KMS-11 (cell line): Measurements from ENCODE around the gene NTNG2.

Source experiments
- H2AFZ ChIP-seq: fragments of 200-600 bp; sonication (generic); 2 replicates; pipeline ENCODE4 v1.6.1; 2016; ENCODE audit warnings: antibody characterized with exemption, mixed run types, low read depth
- H3K27ac ChIP-seq: fragments of 200-600 bp; sonication (generic); 2 replicates; pipeline ENCODE4 v1.6.1; 2016; ENCODE audit warnings: mild to moderate bottlenecking, mixed run types
- H3K27me3 ChIP-seq: fragments of 200-600 bp; sonication (generic); 2 replicates; pipeline ENCODE4 v1.6.1; 2017; ENCODE audit warnings: mild to moderate bottlenecking, low read depth, mixed run types, moderate library complexity; ENCODE audit not compliant: insufficient read depth
- H3K36me3 ChIP-seq: fragments of 200-600 bp; sonication (generic); 2 replicates; pipeline ENCODE4 v1.6.1; 2017; ENCODE audit warnings: mild to moderate bottlenecking, mixed run types; ENCODE audit not compliant: insufficient read depth
- H3K4me1 ChIP-seq: fragments of 200-600 bp; sonication (generic); 2 replicates; pipeline ENCODE4 v1.6.1; 2016; ENCODE audit warnings: mild to moderate bottlenecking, low read depth, mixed run types; ENCODE audit not compliant: poor library complexity, severe bottlenecking
- H3K4me2 ChIP-seq: fragments of 200-600 bp; sonication (generic); 2 replicates; pipeline ENCODE4 v1.7.0; 2016; ENCODE audit warnings: mild to moderate bottlenecking, mixed run types
- H3K4me3 ChIP-seq: fragments of 200-600 bp; sonication (generic); IDR thresholded peaks from 2 replicates; pipeline ENCODE4 v1.6.1; 2017; ENCODE audit warnings: low read depth, low read length, mixed read lengths; ENCODE audit not compliant: insufficient read depth
- H3K79me2 ChIP-seq: fragments of 200-600 bp; sonication (generic); 2 replicates; pipeline ENCODE4 v1.6.1; 2016; ENCODE audit warnings: low read depth, mixed run types; ENCODE audit not compliant: insufficient read depth
- H3K9ac ChIP-seq: fragments of 200-600 bp; sonication (generic); 2 replicates; pipeline ENCODE4 v1.6.1; 2016; ENCODE audit warnings: mild to moderate bottlenecking, mixed run types
- H4K20me1 ChIP-seq: fragments of 200-600 bp; sonication (generic); 2 replicates; pipeline ENCODE4 v1.6.1; 2016; ENCODE audit warnings: mild to moderate bottlenecking, mixed run types; ENCODE audit not compliant: insufficient read depth
- CTCF ChIP-seq: fragments of 200-600 bp; sonication (generic); conservative IDR thresholded peaks from 2 replicates; pipeline ENCODE4 v1.6.1; 2017; ENCODE audit warnings: low read depth, mild to moderate bottlenecking, antibody characterized with exemption, low read length, moderate library complexity, mixed read lengths

NTNG2 gene

GRCh38 chr9:132239518-132239917, 77.7 kb downstream of the NTNG2 start:
- no peaks in the 10 kb centered on the region for H4K20me1 ChIP-seq
- no peaks in the 10 kb centered on the region for H3K79me2 ChIP-seq
- no peak overlapping the region for H2AFZ ChIP-seq
- no peaks in the 10 kb centered on the region for H3K36me3 ChIP-seq
- H3K4me1 ChIP-seq = no peaks in the 10 kb centered on the region
- H3K27me3 ChIP-seq = peaks cover 65% of the 10 kb centered on the region
- no peak overlapping the region for H3K27ac ChIP-seq
- no peak overlapping the region for H3K4me2 ChIP-seq
- TF ChIP-seq CTCF = no peak
- no peak overlapping the region for H3K9ac ChIP-seq
- no peak overlapping the region for H3K4me3 ChIP-seq

GRCh38 chr9:132239999-132240840, 78.4 kb downstream of the NTNG2 start:
- Histone ChIP-seq H3K4me3 (no peak overlapping the region), H2AFZ (peak overlapping the region; percentile 61), H4K20me1 (no peaks in the 10 kb centered on the region), H3K9ac (no peak overlapping the region), H3K27ac (no peak overlapping the region), H3K4me1 (no peaks in the 10 kb centered on the region), H3K79me2 (no peaks in the 10 kb centered on the region), H3K4me2 (peak overlapping the region; percentile 25; the same call in 1 of the 2 replicates), H3K36me3 (no peaks in the 10 kb centered on the region), H3K27me3 (peaks cover 61% of the 10 kb centered on the region)
- TF ChIP-seq CTCF = no peak

- Histone ChIP-seq H4K20me1 (no peaks in the 10 kb centered on the region), H3K4me2 (peak overlapping the region; percentile 71), H3K79me2 (no peaks in the 10 kb centered on the region), H3K27me3 (peaks cover 59% of the 10 kb centered on the region), H3K36me3 (no peaks in the 10 kb centered on the region), H3K27ac (no peak overlapping the region), H3K4me3 (no peak overlapping the region), H3K9ac (peak overlapping the region; percentile 11; the same call in 1 of the 2 replicates), H2AFZ (peak overlapping the region; percentile 95), H3K4me1 (no peaks in the 10 kb centered on the region)
- TF ChIP-seq CTCF = no peak
Measured at GRCh38 chr9:132240841-132241482, 79.1 kb downstream of the NTNG2 start.

GRCh38 chr9:132241483-132241839, 79.6 kb downstream of the NTNG2 start:
- no peaks in the 10 kb centered on the region for H4K20me1 ChIP-seq
- peak overlapping the region; percentile 71 for H3K4me2 ChIP-seq
- peaks cover 64% of the 10 kb centered on the region for H3K27me3 ChIP-seq
- H3K27ac ChIP-seq = no peak overlapping the region
- no peaks in the 10 kb centered on the region for H3K4me1 ChIP-seq
- H3K79me2 ChIP-seq = no peaks in the 10 kb centered on the region
- no peaks in the 10 kb centered on the region for H3K36me3 ChIP-seq
- no peak overlapping the region for H3K4me3 ChIP-seq
- H2AFZ ChIP-seq = peak overlapping the region; percentile 95
- peak overlapping the region; percentile 11; the same call in 1 of the 2 replicates for H3K9ac ChIP-seq
- no peak for TF ChIP-seq CTCF
